ENCODE results near the gene FOLR2.
"Not testable (repeated sequence)": the region's sequence is repeated elsewhere in the genome, so short reads cannot be mapped to it uniquely, and the experiment has no call there.

Gene FOLR2

GRCh38 chr11:72243173-72244059 is 26.8 kb downstream of the FOLR2 start:
- DNase-seq: no peak

DNA sequence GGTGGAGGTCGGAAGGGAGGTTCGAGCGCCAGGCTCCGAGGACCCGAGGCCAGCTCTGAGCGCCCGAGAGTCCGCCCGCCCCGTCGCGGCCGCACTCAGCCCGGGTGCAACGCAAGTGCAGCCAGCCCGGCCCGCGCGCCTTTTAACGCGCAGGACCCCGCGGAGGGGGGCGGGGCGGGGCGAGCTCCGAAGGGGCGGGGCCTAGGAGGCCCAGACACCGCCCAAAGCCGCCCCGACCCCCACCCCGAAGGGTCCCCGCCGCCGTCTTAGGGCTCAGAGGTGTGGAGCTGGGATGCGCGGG is 27.4 kb downstream of the FOLR2 start, which contains the start of gene PHOX2A:
PHOX2A (minus strand) TSS at position 117 of the 301 bp plus-strand sequence. CDS start 172 bp downstream, outside the sequence.
- DNase-seq: no peak

- DNase-seq: no peak
Measured at GRCh38 chr11:72244361-72245262, 28.0 kb downstream of the FOLR2 start.

- DNase-seq: no peak
Measured at GRCh38 chr11:72245263-72245816, 28.7 kb downstream of the FOLR2 start.

GRCh38 chr11:72247584-72247983 is 31.0 kb downstream of the FOLR2 start:
- no peak for DNase-seq

DNA sequence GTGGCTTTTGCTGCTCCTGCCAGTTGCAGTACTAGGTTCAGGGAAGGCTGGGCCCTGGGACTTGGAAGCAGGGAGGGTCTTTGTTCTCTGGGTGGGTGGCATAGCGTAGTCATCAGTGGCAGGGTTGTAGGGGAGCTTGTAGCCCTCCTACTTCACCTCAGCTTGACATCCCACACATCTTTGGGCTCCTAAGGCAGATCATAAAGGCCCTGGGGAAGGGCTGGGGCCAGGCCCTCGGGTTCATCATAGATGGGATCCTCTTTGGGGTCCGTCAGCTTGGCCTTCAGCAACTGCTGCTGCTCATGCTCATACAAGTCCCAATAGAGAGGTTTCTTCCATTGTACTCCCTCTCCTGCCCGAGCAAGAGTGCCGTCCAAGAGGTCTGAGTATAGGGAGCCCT is 33.4 kb downstream of the FOLR2 start:
- DNase-seq: no peak

DNA sequence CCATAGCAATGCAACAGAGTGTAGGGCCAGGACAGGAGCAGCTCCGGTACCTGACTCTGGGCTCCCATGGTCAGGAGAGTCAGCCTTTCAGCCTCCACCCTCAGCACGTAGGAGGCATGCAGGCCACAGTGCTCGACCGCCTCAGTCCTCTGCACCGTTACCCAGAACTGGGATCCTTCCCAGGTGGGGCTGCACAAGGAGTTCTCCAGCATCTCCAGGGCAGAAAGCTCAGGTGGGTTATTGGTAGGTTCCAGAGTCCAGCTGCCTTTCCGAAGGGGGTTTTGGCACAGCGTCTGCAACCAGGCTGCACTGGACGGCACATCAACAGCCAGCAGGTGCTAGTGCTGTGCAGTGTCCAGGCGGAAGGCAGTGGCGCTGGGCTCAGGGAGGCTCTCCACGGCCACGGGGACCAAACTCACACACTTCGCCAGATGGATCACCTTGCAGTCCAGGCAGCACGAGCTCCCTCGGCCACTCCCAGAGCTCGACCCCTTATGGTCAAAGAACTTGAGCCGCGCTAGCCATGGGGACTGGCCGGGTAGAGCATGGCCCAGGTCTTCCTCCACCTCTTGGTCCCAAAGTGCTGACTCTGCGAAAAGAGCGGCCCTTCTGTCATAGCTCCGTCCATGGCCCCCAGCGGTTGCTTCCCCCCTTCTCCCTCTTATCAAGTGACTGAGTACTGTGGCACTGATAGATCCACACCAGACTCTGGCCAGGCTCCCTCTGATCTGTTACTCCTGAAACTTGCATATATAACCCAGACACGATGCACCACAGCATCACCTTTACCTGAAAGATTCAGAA is 34.3 kb downstream of the FOLR2 start:
- no peak for DNase-seq

DNA sequence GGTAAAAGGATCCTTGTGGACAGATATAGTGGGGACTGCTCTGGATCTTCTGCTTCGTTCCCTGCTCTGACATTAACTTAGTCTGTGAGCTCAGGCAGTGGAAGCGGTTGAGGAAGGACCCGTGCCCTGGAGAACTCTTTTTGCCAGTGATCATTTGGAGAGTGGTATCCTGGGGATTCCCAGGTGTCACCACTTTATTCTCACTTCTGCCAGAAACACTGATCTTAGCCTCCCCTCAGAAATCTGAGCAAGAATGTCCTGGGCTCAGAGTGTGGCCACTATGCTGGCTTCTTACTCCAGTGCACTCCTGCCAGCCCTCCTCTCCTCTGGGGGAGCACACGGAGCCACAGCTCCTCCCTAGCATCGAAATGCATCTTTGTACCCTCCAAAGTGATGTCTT is 35.0 kb downstream of the FOLR2 start:
- DNase-seq: no peak

- no peak for DNase-seq
Measured at GRCh38 chr11:72253392-72253791, 36.8 kb downstream of the FOLR2 start.

GRCh38 chr11:72254299-72254993 is 37.9 kb downstream of the FOLR2 start:
- no peak for DNase-seq

DNA sequence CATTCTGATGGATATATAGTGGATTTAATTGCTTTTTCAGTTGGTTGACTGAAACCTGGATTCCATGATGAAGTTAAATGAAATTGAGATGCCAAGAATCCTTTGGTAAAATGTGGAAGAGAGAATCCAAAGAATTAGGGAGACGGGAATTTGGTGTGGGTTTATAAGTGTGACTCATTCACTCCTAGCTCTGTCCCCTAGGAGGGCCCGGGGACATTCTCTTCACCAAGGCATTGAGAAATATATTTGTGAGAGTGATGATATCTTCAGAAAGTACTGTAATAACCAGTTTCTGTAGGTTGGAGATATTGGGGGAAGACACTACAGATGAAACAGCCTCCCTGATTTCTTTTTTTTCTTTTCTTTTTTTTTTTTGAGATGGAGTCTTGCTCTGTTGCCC is 41.0 kb downstream of the FOLR2 start:
- no peak for DNase-seq

DNA sequence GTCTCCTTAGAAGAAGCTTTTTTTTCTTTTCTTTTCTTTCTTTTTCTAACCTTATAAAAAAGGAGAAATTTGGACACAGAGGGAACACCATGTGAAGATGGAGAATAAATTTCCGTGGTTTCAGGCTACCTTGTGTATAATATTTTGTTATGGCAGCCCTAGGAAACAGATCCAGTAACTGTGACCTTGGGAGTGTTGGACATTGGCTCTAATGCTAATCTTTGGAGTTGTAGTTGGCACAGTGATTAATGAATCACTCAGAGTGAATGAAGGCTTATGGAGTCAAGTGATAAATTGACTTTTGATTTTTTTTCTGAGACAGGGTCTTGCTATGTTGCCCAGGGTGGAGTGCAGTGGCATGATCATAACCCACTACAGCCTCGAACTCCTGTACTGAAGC is 42.9 kb downstream of the FOLR2 start:
- DNase-seq: no peak

- DNase-seq: no peak
Measured at GRCh38 chr11:72260574-72260973, 44.0 kb downstream of the FOLR2 start.

DNA sequence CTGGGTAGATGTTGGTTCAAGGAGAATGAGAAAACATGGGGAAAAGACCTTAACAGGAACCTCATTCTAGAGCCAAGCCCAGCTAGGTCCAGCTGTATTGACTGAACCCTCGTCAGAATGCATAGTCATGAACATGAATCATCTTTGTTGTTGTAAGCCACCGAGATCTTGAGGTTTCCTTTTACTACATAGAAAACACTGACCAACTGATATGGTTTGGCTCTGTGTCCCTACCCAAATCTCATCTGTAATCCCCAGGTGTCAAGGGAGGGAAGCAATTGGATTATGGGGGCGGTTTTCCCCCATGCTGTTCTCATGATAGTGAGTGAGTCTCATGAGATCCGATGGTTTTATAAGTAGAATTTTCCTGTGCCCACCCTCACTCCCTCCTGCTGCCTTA is 46.8 kb downstream of the FOLR2 start:
- DNase-seq: no peak

GRCh38 chr11:72265951-72266350 is 49.4 kb downstream of the FOLR2 start:
- no peak for DNase-seq

DNA sequence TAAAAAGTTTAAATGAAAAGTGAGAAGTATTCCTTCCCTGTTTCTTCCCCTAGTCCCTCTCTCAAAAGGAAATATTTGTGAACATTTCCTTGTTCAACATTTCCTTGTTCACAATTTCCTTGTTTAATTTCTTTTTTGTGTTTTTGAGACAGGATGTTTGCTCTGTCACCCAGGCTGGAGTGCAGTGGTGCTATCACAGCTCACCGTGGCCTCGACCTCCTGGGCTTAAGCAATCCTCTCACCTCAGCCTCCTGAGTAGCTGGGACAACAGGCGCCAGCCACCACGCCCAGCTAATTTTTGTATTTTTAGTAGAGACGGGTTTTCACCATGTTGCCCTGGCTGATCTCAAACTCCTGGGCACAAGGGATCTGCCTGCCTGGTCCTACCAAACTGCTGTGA is 50.4 kb downstream of the FOLR2 start:
- not testable (repeated sequence) for DNase-seq

DNA sequence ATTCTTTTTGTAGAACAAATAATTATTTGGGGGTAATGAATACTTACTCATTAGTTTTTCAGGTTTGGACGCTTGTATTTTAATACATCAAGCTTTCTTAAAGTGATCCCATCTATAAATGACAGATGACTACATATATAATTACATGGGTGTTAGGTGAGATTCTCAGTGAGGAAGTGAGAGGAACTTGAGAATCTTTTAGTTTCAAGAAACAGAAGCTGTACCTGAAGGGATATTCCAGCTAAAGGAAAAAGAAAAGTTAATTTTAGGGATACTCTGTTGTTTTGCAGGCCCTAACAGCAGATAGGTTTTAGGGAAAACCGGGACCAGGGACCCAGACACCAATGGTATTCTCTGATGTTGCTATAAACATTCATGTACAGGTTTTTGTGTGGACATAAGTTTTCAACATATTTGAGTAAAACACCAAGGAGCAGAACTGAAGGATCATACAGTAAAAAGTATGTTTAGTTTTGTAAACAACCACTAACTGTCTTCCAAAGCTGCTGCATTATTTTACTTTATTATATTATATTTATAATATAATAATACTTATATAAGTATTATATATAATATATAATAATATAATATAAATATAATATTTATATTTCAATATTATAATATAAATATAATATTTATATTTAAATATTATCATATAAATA is 51.5 kb downstream of the FOLR2 start:
- no peak for DNase-seq
